HepG2 (cell line): ENCODE data around the gene NDRG2. TPM values are rescaled to one million over a fixed set of nuclear protein-coding genes. Genes with fewer than 3 reads are reported as not detected.

ENCODE experiments used
- ATAC-seq: fragments of 200-7000 bp; cut with Tn5 transposase; 3 replicates; pipeline ENCODE4 v1.9.1; 2020; ENCODE audit warnings: mild to moderate bottlenecking, moderate library complexity
- BruUV-seq: library from RNA; stranded (reverse); fragments of 400-500 nt; replicated peaks from 2 replicates; lab custom pipeline; 2021; lab: Mats Ljungman, UMichigan
- CTCF ChIA-PET: fragments of 300-600 bp; formaldehyde crosslinking; extraction: SDS; loops from one replicate; lab custom pipeline; 2021; ENCODE audit warnings: low total read pairs, inconsistent platforms, low intra/inter-chr PET ratio; lab: Yijun Ruan, JAX
- POLR2A ChIA-PET: fragments of 350-600 bp; sonication (Branson Sonifier 250); formaldehyde crosslinking; loops from one replicate; lab custom pipeline; 2020; ENCODE audit warnings: antibody characterized with exemption, inconsistent platforms; lab: Yijun Ruan, JAX
- DNase-seq: peaks from one replicate; pipeline ENCODE4 v3.0.0-alpha.2; 2015; ENCODE audit warnings: low spot score
- FAIRE-seq: peaks from 3 replicates; lab custom pipeline; 2011; peaks lifted over from hg19 to GRCh38; lab: Jason Lieb, UNC
- H2AFZ ChIP-seq: one replicate; pipeline ENCODE4 v1.6.1; 2011; ENCODE audit warnings: low read length, inconsistent platforms
- H3K27ac ChIP-seq: fragments of 300-600 bp; 3 replicates; pipeline ENCODE4 v1.8.0; 2011; ENCODE audit warnings: mixed run types, mild to moderate bottlenecking, mixed read lengths, low read length, inconsistent platforms; ENCODE audit not compliant: insufficient read depth; ENCODE audit errors: extremely low read length
- H3K27me3 ChIP-seq, 2 experiments: fragments of 200-600 bp in 1 of 2; 2 replicates in 1 of 2; 3 replicates in 1 of 2; pipeline versions ENCODE4 v1.6.0 to v1.8.0; 2011; ENCODE audit warnings: low read length in 2 of 2, mild to moderate bottlenecking in 2 of 2, moderate library complexity in 2 of 2, inconsistent platforms in 1 of 2; ENCODE audit not compliant: insufficient read depth in 2 of 2, control insufficient read depth in 1 of 2
- H3K36me3 ChIP-seq, 2 experiments: fragments of 200-600 bp in 1 of 2; replicated peaks in 1 of 2; 2 replicates in 1 of 2; 3 replicates in 1 of 2; pipeline versions ENCODE4 v1.5.1 to v1.8.0; 2011; ENCODE audit warnings: low read length in 2 of 2, inconsistent platforms in 1 of 2; ENCODE audit not compliant: insufficient read depth in 2 of 2, control insufficient read depth in 1 of 2
- H3K4me1 ChIP-seq: 2 replicates; pipeline ENCODE4 v1.5.1; 2012; ENCODE audit warnings: low read length, inconsistent platforms; ENCODE audit not compliant: insufficient read depth
- H3K4me2 ChIP-seq: 2 replicates; pipeline ENCODE4 v1.6.0; 2011; ENCODE audit warnings: low read depth, low read length, inconsistent platforms
- H3K4me3 ChIP-seq, 3 experiments: fragments of 200-600 bp in 1 of 3; sonication (generic), shearing (Covaris generic) in 1 of 3; replicated peaks in 1 of 3; 2 replicates each; pipeline ENCODE4 v1.5.1; 2011 to 2016; ENCODE audit warnings: low read length in 3 of 3, inconsistent platforms in 2 of 3, low read depth in 2 of 3, mild to moderate bottlenecking in 2 of 3, control low read depth in 1 of 3, mixed read lengths in 1 of 3; ENCODE audit not compliant: insufficient read depth in 1 of 3
- H3K79me2 ChIP-seq: one replicate; pipeline ENCODE4 v1.6.1; 2011; ENCODE audit warnings: low read length, inconsistent platforms; ENCODE audit not compliant: insufficient read depth
- H3K9ac ChIP-seq: 2 replicates; pipeline ENCODE4 v1.6.0; 2011; ENCODE audit warnings: mild to moderate bottlenecking, low read depth, low read length, inconsistent platforms; ENCODE audit not compliant: insufficient read depth
- H3K9me3 ChIP-seq: 2 replicates; pipeline ENCODE4 v1.5.1; 2012; ENCODE audit warnings: mild to moderate bottlenecking, low read length
- H4K20me1 ChIP-seq: 2 replicates; pipeline ENCODE4 v1.6.0; 2011; ENCODE audit warnings: inconsistent platforms, mild to moderate bottlenecking, low read length, moderate library complexity; ENCODE audit not compliant: insufficient read depth
- FOSL2 ChIP-seq: sonication (generic); formaldehyde crosslinking; IDR thresholded peaks from 2 replicates; pipeline ENCODE4 v1.4.0; 2020; ENCODE audit warnings: missing genetic modification reagents
- GMEB2 ChIP-seq: IDR thresholded peaks from 2 replicates; pipeline ENCODE4 v1.6.1; 2016; ENCODE audit warnings: missing biosample characterization, missing genetic modification reagents, low read depth
- HOXA9 ChIP-seq: sonication (generic); formaldehyde crosslinking; IDR thresholded peaks from 2 replicates; pipeline ENCODE4 v1.8.1; 2022; ENCODE audit warnings: missing genetic modification reagents, mild to moderate bottlenecking, moderate library complexity, borderline replicate concordance
- JUNB ChIP-seq: sonication (generic); formaldehyde crosslinking; IDR thresholded peaks from 2 replicates; pipeline ENCODE4 v1.8.0; 2022; ENCODE audit warnings: missing genetic modification reagents, mild to moderate bottlenecking, borderline replicate concordance
- MAFG ChIP-seq: sonication (generic); formaldehyde crosslinking; IDR thresholded peaks from 2 replicates; pipeline ENCODE4 v1.5.1; 2020; ENCODE audit warnings: mild to moderate bottlenecking, missing genetic modification reagents
- NFE2 ChIP-seq: sonication (generic); formaldehyde crosslinking; IDR thresholded peaks from 2 replicates; pipeline ENCODE4 v1.4.0; 2020; ENCODE audit warnings: missing genetic modification reagents
- PTBP1 ChIP-seq: fragments of 200-400 bp; formaldehyde crosslinking; IDR thresholded peaks from 2 replicates; pipeline ENCODE4 v1.6.1; 2018; ENCODE audit warnings: low read length, low read depth; ENCODE audit not compliant: poor library complexity, severe bottlenecking
- SP140L ChIP-seq: sonication (generic); formaldehyde crosslinking; IDR thresholded peaks from 2 replicates; pipeline ENCODE4 v1.4.0; 2020; ENCODE audit warnings: missing genetic modification reagents, borderline replicate concordance
- SRF ChIP-seq: IDR thresholded peaks from 2 replicates; pipeline ENCODE4 v1.6.1; 2011; ENCODE audit warnings: mild to moderate bottlenecking, low read depth, low read length, moderate library complexity
- TARDBP ChIP-seq: sonication (generic); formaldehyde crosslinking; IDR thresholded peaks from 2 replicates; pipeline ENCODE4 v1.8.0; 2022; ENCODE audit warnings: mild to moderate bottlenecking, missing genetic modification reagents
- ZIK1 ChIP-seq: sonication (generic); formaldehyde crosslinking; IDR thresholded peaks from 2 replicates; pipeline ENCODE4 v1.5.0; 2020; ENCODE audit warnings: mild to moderate bottlenecking, low read depth, missing genetic modification reagents, borderline replicate concordance
- ZMAT5 ChIP-seq: sonication (generic); formaldehyde crosslinking; IDR thresholded peaks from 2 replicates; pipeline ENCODE4 v1.5.0; 2020; ENCODE audit warnings: mild to moderate bottlenecking, low read depth, missing genetic modification reagents, borderline replicate concordance
- ZNF274 ChIP-seq: sonication (generic); formaldehyde crosslinking; IDR thresholded peaks from 2 replicates; pipeline ENCODE4 v1.5.1; 2020; ENCODE audit warnings: mild to moderate bottlenecking, missing genetic modification reagents
- ZNF281 ChIP-seq: sonication (generic); formaldehyde crosslinking; IDR thresholded peaks from 2 replicates; pipeline ENCODE4 v1.4.0; 2020; ENCODE audit warnings: missing genetic modification reagents, borderline replicate concordance
- ZNF501 ChIP-seq: sonication (generic); formaldehyde crosslinking; IDR thresholded peaks from 2 replicates; pipeline ENCODE4 v1.5.1; 2020; ENCODE audit warnings: mild to moderate bottlenecking, moderate library complexity, missing genetic modification reagents
- ZNF780A ChIP-seq: sonication (generic); formaldehyde crosslinking; IDR thresholded peaks from 2 replicates; pipeline ENCODE4 v1.8.0; 2022; ENCODE audit warnings: mild to moderate bottlenecking, missing genetic modification reagents, moderate library complexity
- WGBS: methylation state at CpG from one replicate; pipeline ENCODE4 v1.1.6; 2017; ENCODE audit warnings: low lambda C conversion rate; 5-methylcytosine and 5-hydroxymethylcytosine counted together
- in situ Hi-C: cut with HindIII; loops from 2 replicates; pipeline ENCODE4 v1.10.0; 2017; ENCODE audit warnings: low pct_unique_long_range_greater_than_20kb; ENCODE audit not compliant: extremely low pct_ligation_motif_present
- intact Hi-C: fragments of 100-400 bp; cut with micrococcal nuclease; formaldehyde crosslinking; loops from one replicate; pipeline ENCODE4 v1.10.0; 2022; ENCODE audit not compliant: unreplicated experiment
- polyA plus RNA-seq, 8 experiments: library from polyadenylated mRNA; depleted of rRNA in 3 of 8; stranded (reverse) in 7 of 8; unstranded in 1 of 8; fragments of >200 nt; fragmentation: Illumina TruSeq in 4 of 8; extraction: Trizol in 4 of 8; gene quantifications; 2 replicates each; pipeline versions ENCODE4 v1.2.1 to v1.2.3, GENCODE V29; 2011 to 2016; ENCODE audit warnings: low read depth in 4 of 8, missing spikeins in 1 of 8, mixed read lengths in 1 of 8; ENCODE audit not compliant: insufficient read depth in 1 of 8
- total RNA-seq, 5 experiments: library from RNA; depleted of rRNA; stranded (reverse); fragments of >200 nt; fragmentation: Illumina TruSeq; extraction: Trizol; gene quantifications; 2 replicates each; pipeline ENCODE4 v1.2.3, GENCODE V29; 2016; ENCODE audit warnings: low read depth in 1 of 5
- TF ChIP-seq, protein P1 (sequence below): sonication (generic); formaldehyde crosslinking; IDR thresholded peaks from 2 replicates; pipeline ENCODE4 v1.4.0; 2020; ENCODE audit warnings: missing genetic modification reagents
- TF ChIP-seq, protein P2 (sequence below): sonication (generic); formaldehyde crosslinking; IDR thresholded peaks from 2 replicates; pipeline ENCODE4 v1.4.0; 2020; ENCODE audit warnings: mild to moderate bottlenecking, missing genetic modification reagents

NDRG2 gene
- total and polyA plus RNA-seq, 2 of the 13 experiments (the other 11 are each of a cell fraction or from before 2014, with no cell fraction given) = 27.2 to 189 TPM

- no peak overlapping the region for H2AFZ ChIP-seq
- no TSS peak for BruUV-seq
- in situ Hi-C loops = no loop called here
- H3K9ac ChIP-seq = no peak overlapping the region
- no peaks in the 10 kb centered on the region for H4K20me1 ChIP-seq
- H3K9me3 ChIP-seq = no peaks in the 10 kb centered on the region
- H3K27ac ChIP-seq = no peak overlapping the region
- FAIRE-seq (no peak), ATAC-seq (no peak), DNase-seq (no peak)
- peaks cover 40% of the 10 kb centered on the region for H3K4me1 ChIP-seq
- intact Hi-C loops = no loop called here
- peaks cover 0 to 7% of the 10 kb centered on the region in 2 experiments; a peak in 1 of 5 replicates for H3K27me3 ChIP-seq
- H3K79me2 ChIP-seq = peaks cover 6% of the 10 kb centered on the region
- no peak overlapping the region for H3K4me2 ChIP-seq
- ChIA-PET POLR2A (interaction anchor here (1.6 to 6.7 kb wide), 6 partner anchors 11 to 29 kb away, joined by 6 to 141 read pairs (median 56); partner anchors contain the start of genes TMEM253 and ZNF219), CTCF (interaction anchor here (7.5 kb wide), 1 partner anchor 22 kb away, joined by 135 read pairs; no protein-coding TSS in a partner anchor)
- peaks cover 20 to 35% of the 10 kb centered on the region in 2 experiments for H3K36me3 ChIP-seq
- H3K4me3 ChIP-seq = no peak overlapping the region
- 98% methylated on average over 9 of the region's 9 CpGs for WGBS
- no peak for TF ChIP-seq HOXA9 (CRISPR knock-in tag)
- TF ChIP-seq JUNB = no peak
- TF ChIP-seq SP140L (CRISPR knock-in tag) = no peak
- no peak for TF ChIP-seq TARDBP (CRISPR knock-in tag)
- 0 out of 2 replicates have a peak, but pooled peaks have one; percentile 34 for TF ChIP-seq ZNF274 (CRISPR knock-in tag)
- TF ChIP-seq ZNF780A (CRISPR knock-in tag) = no peak
- no peak for TF ChIP-seq FOSL2 (CRISPR knock-in tag)
- TF ChIP-seq, protein P1, sequence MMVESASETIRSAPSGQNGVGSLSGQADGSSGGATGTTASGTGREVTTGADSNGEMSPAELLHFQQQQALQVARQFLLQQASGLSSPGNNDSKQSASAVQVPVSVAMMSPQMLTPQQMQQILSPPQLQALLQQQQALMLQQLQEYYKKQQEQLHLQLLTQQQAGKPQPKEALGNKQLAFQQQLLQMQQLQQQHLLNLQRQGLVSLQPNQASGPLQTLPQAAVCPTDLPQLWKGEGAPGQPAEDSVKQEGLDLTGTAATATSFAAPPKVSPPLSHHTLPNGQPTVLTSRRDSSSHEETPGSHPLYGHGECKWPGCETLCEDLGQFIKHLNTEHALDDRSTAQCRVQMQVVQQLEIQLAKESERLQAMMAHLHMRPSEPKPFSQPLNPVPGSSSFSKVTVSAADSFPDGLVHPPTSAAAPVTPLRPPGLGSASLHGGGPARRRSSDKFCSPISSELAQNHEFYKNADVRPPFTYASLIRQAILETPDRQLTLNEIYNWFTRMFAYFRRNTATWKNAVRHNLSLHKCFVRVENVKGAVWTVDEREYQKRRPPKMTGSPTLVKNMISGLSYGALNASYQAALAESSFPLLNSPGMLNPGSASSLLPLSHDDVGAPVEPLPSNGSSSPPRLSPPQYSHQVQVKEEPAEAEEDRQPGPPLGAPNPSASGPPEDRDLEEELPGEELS (CRISPR knock-in tag) = no peak
- TF ChIP-seq PTBP1 = no peak
- TF ChIP-seq MAFG (CRISPR knock-in tag) = no peak
- TF ChIP-seq ZNF501 = no peak
- no peak for TF ChIP-seq NFE2 (CRISPR knock-in tag)
- no peak for TF ChIP-seq ZNF281
- TF ChIP-seq ZMAT5 (CRISPR knock-in tag) = no peak
- no peak for TF ChIP-seq GMEB2 (CRISPR knock-in tag)
- TF ChIP-seq, protein P2, sequence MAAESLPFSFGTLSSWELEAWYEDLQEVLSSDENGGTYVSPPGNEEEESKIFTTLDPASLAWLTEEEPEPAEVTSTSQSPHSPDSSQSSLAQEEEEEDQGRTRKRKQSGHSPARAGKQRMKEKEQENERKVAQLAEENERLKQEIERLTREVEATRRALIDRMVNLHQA (CRISPR knock-in tag) = no peak
- TF ChIP-seq ZIK1 (CRISPR knock-in tag) = no peak
- no peak for TF ChIP-seq SRF
These were observed 48.0 kb upstream of the NDRG2 start for GRCh38 chr14:21072781-21073339.
